Measurements from ENCODE around the gene LRRC14B. TPM values are rescaled to one million over a fixed set of nuclear protein-coding genes. Genes with fewer than 3 reads are reported as not detected.
A peak's percentile ranks its signal among the peaks of the same experiment; 100 is the strongest.

Gene LRRC14B
- polyA plus RNA-seq, 1 of the 3 experiments (the other 2 are of a cell fraction), result not detected

GRCh38 chr5:166441-167372, 24.6 kb upstream of the LRRC14B start:
- Histone ChIP-seq H3K27me3 (ENCODE audit: insufficient read depth) (no peaks in the 10 kb centered on the region), H3K4me2 (no peak overlapping the region), H3K4me1 (ENCODE audit: control insufficient read depth in 1 of 2, insufficient read depth in 2 of 2, low read depth in 1 of 2, low read length in 1 of 2) (peaks cover 0 to 15% of the 10 kb centered on the region in 2 experiments; a peak in 1 of 4 replicates), H3F3A (replicated peaks; ENCODE audit: insufficient read depth) (no peaks in the 10 kb centered on the region), H3K9ac (no peak overlapping the region), H3K36me3 (replicated peaks in 1 of 2; ENCODE audit: control insufficient read depth in 1 of 2, insufficient read depth in 2 of 2, low read length in 1 of 2) (no peaks in the 10 kb centered on the region), H3K9me2 (no peaks in the 10 kb centered on the region), H2AFZ (ENCODE audit: low read depth) (no peak overlapping the region), H3K9me3 (no peaks in the 10 kb centered on the region), H3K27ac (ENCODE audit: low read depth in 2 of 2, low read length in 1 of 2) (no peak overlapping the region), H4K20me1 (ENCODE audit: insufficient read depth) (no peaks in the 10 kb centered on the region), H3K4me3 (ENCODE audit: low read depth in 2 of 2, low read length in 1 of 2) (no peak overlapping the region), H3K79me2 (ENCODE audit: insufficient read depth) (no peaks in the 10 kb centered on the region)
- no peak for DNase-seq
- TF ChIP-seq GABPA (IDR thresholded peaks at IDR 0.05; ENCODE audit: low read depth), result no peak
- ChIA-PET CTCF (interaction anchor here (1.2 kb wide), 1 partner anchor 22 kb away, joined by 5 read pairs; no protein-coding TSS in a partner anchor), POLR2A (no interaction called here)
- 78% methylated on average over 19 of the region's 27 CpGs for WGBS (ENCODE audit: low lambda C conversion rate)

- Histone ChIP-seq H3K9me2 (no peaks in the 10 kb centered on the region), H3F3A (replicated peaks; ENCODE audit: insufficient read depth) (no peaks in the 10 kb centered on the region), H3K9me3 (no peaks in the 10 kb centered on the region), H3K36me3 (replicated peaks in 1 of 2; ENCODE audit: control insufficient read depth in 1 of 2, insufficient read depth in 2 of 2, low read length in 1 of 2) (no peaks in the 10 kb centered on the region), H3K79me2 (ENCODE audit: insufficient read depth) (no peaks in the 10 kb centered on the region), H4K20me1 (ENCODE audit: insufficient read depth) (no peaks in the 10 kb centered on the region), H3K4me1 (ENCODE audit: control insufficient read depth in 1 of 2, insufficient read depth in 2 of 2, low read depth in 1 of 2, low read length in 1 of 2) (peaks cover 0 to 15% of the 10 kb centered on the region in 2 experiments; a peak in 1 of 4 replicates), H3K27ac (ENCODE audit: low read depth in 2 of 2, low read length in 1 of 2) (peak overlapping the region in 1 of 2 experiments; percentile 72; a peak in 1 of 4 replicates), H3K4me3 (ENCODE audit: low read depth in 2 of 2, low read length in 1 of 2) (no peak overlapping the region), H3K4me2 (no peak overlapping the region), H2AFZ (ENCODE audit: low read depth) (no peak overlapping the region), H3K27me3 (ENCODE audit: insufficient read depth) (no peaks in the 10 kb centered on the region), H3K9ac (no peak overlapping the region)
- POLR2A ChIA-PET, result no interaction called here
- 73% methylated on average over 7 of the region's 7 CpGs for WGBS (ENCODE audit: low lambda C conversion rate)
- TF ChIP-seq REST (IDR thresholded peaks at IDR 0.05; ENCODE audit: low read depth, low read length), result no peak
- TF ChIP-seq CTCF (IDR thresholded peaks at IDR 0.05), result no peak
- TF ChIP-seq CHD2 (IDR thresholded peaks at IDR 0.05; ENCODE audit: low read length, partially characterized antibody), result no peak
- TF ChIP-seq FOXJ3 (CRISPR knock-in tag; IDR thresholded peaks at IDR 0.05), result no peak
- no peak for TF ChIP-seq RXRA (IDR thresholded peaks at IDR 0.05; ENCODE audit: borderline replicate concordance, low read depth)
- no peak for TF ChIP-seq MAX (IDR thresholded peaks at IDR 0.05; ENCODE audit: low read depth)
- TF ChIP-seq PBX3 (IDR thresholded peaks at IDR 0.05), result no peak
- no peak for TF ChIP-seq ELF1 (IDR thresholded peaks at IDR 0.05)
- no peak for TF ChIP-seq JUND (IDR thresholded peaks at IDR 0.05)
- TF ChIP-seq YY1 (IDR thresholded peaks at IDR 0.05; ENCODE audit: low read depth), result no peak
- no peak for TF ChIP-seq EP300 (IDR thresholded peaks at IDR 0.05; ENCODE audit: borderline replicate concordance in 1 of 2, low read depth in 1 of 2, low read length in 1 of 2)
- TF ChIP-seq MEF2A (IDR thresholded peaks at IDR 0.05; ENCODE audit: borderline replicate concordance, low read depth), result no peak
- CTCF ChIA-PET, result interaction anchor here (1.2 kb wide), 1 partner anchor 21 kb away, joined by 5 read pairs; no protein-coding TSS in a partner anchor
- DNase-seq, result no peak
Measured at GRCh38 chr5:167511-167910, 23.8 kb upstream of the LRRC14B start.
